SK-N-SH treated with all-trans-retinoic acid at 6 μM for 48 hours (cell line): ENCODE measurements around the gene UGT2B17.
"Not testable (repeated sequence)": the region's sequence is repeated elsewhere in the genome, so short reads cannot be mapped to it uniquely, and the experiment has no call there.

Experiments
- ATAC-seq: fragments of 200-7000 bp; cut with Tn5 transposase; 3 replicates; pipeline ENCODE4 v1.9.1; 2020; ENCODE audit warnings: mild to moderate bottlenecking, moderate library complexity
- ARNTL ChIP-seq: fragments of 450-650 bp; formaldehyde crosslinking; IDR thresholded peaks from 2 replicates; pipeline ENCODE4 v1.5.0; 2020; ENCODE audit warnings: low read depth, mild to moderate bottlenecking, moderate library complexity, borderline replicate concordance
- BACH2 ChIP-seq: fragments of 250-450 bp; sonication (Bioruptor Pico); IDR thresholded peaks from 2 replicates; pipeline ENCODE4 v1.9.0; 2021; ENCODE audit warnings: mild to moderate bottlenecking, borderline replicate concordance
- CREB5 ChIP-seq: fragments of 250-450 bp; sonication (Bioruptor Pico); IDR thresholded peaks from 2 replicates; pipeline ENCODE4 v1.5.1; 2020; ENCODE audit warnings: low read depth, mild to moderate bottlenecking, moderate library complexity
- ESRRG ChIP-seq: fragments of 250-450 bp; sonication (Bioruptor Pico); IDR thresholded peaks from 2 replicates; pipeline ENCODE4 v1.6.1; 2021; ENCODE audit warnings: mild to moderate bottlenecking
- GLIS3 ChIP-seq: fragments of 250-450 bp; sonication (Bioruptor Pico); IDR thresholded peaks from 2 replicates; pipeline ENCODE4 v1.5.0; 2020; ENCODE audit warnings: mild to moderate bottlenecking, moderate library complexity
- OSR1 ChIP-seq: fragments of 250-450 bp; sonication (Bioruptor Pico); IDR thresholded peaks from 2 replicates; pipeline ENCODE4 v1.8.0; 2022; ENCODE audit warnings: moderate library complexity, mild to moderate bottlenecking, inconsistent platforms
- POU6F1 ChIP-seq: fragments of 250-450 bp; sonication (Bioruptor Pico); IDR thresholded peaks from 2 replicates; pipeline ENCODE4 v1.8.0; 2021; ENCODE audit warnings: low read depth, mild to moderate bottlenecking, moderate library complexity, borderline replicate concordance
- PPARA ChIP-seq: fragments of 250-450 bp; sonication (Bioruptor Pico); IDR thresholded peaks from 2 replicates; pipeline ENCODE4 v1.5.0; 2020; ENCODE audit warnings: mild to moderate bottlenecking, borderline replicate concordance
- SNAI2 ChIP-seq: fragments of 250-450 bp; sonication (Bioruptor Pico); IDR thresholded peaks from 2 replicates; pipeline ENCODE4 v1.5.0; 2020; ENCODE audit warnings: mild to moderate bottlenecking, moderate library complexity
- TCF4 ChIP-seq: fragments of 250-450 bp; sonication (Bioruptor Pico); IDR thresholded peaks from 2 replicates; pipeline ENCODE4 v1.8.0; 2021; ENCODE audit warnings: mild to moderate bottlenecking, moderate library complexity, borderline replicate concordance
- TSHZ2 ChIP-seq: fragments of 250-450 bp; sonication (Bioruptor Pico); IDR thresholded peaks from 2 replicates; pipeline ENCODE4 v1.5.0; 2020; ENCODE audit warnings: mild to moderate bottlenecking, moderate library complexity
- ZNF70 ChIP-seq: fragments of 450-650 bp; formaldehyde crosslinking; IDR thresholded peaks from 2 replicates; pipeline ENCODE4 v1.5.0; 2020; ENCODE audit warnings: mild to moderate bottlenecking, moderate library complexity
- ZNF8 ChIP-seq: fragments of 450-650 bp; formaldehyde crosslinking; IDR thresholded peaks from 2 replicates; pipeline ENCODE4 v1.5.0; 2020; ENCODE audit warnings: mild to moderate bottlenecking, moderate library complexity

The UGT2B17 gene

GRCh38 chr4:68581383-68582338 lies 5.5 kb upstream of the UGT2B17 start:
- TF ChIP-seq TSHZ2 (CRISPR knock-in tag) (no peak), SNAI2 (CRISPR knock-in tag) (no peak)
- ATAC-seq = no peak

GRCh38 chr4:68577590-68577989 lies 1.5 kb upstream of the UGT2B17 start:
- ATAC-seq = no peak
- no peak for TF ChIP-seq ZNF8 (CRISPR knock-in tag)
- no peak for TF ChIP-seq ARNTL (CRISPR knock-in tag)
- TF ChIP-seq PPARA = no peak

- not testable (repeated sequence) for ATAC-seq
Measured at GRCh38 chr4:68575636-68576035, 486 bp downstream of the UGT2B17 start.

- TF ChIP-seq TCF4 (CRISPR knock-in tag) (no peak), ZNF70 (CRISPR knock-in tag) (no peak), BACH2 (no peak), POU6F1 (no peak), CREB5 (CRISPR knock-in tag) (no peak)
- ATAC-seq = no peak
Measured at GRCh38 chr4:68575081-68575480, 1.0 kb downstream of the UGT2B17 start.

GRCh38 chr4:68572653-68573170 lies 3.4 kb downstream of the UGT2B17 start:
- no peak for ATAC-seq
- TF ChIP-seq OSR1 (CRISPR knock-in tag) (no peak), ESRRG (no peak), SNAI2 (CRISPR knock-in tag) (no peak), GLIS3 (CRISPR knock-in tag) (no peak), CREB5 (CRISPR knock-in tag) (no peak), TSHZ2 (CRISPR knock-in tag) (no peak)
